Thymus (tissue), 14 donors: ENCODE data around the gene PHTF1. TPM values are rescaled to one million over a fixed set of nuclear protein-coding genes. Genes with fewer than 3 reads are reported as not detected.

ENCODE experiments used
- DNase-seq, 9 donors: peaks; one replicate each; pipeline ENCODE4 v3.0.0-alpha.2; 2013; ENCODE audit warnings: low spot score in 9 of 9, low read depth in 6 of 9, missing footprints in 1 of 9
- H3K27ac ChIP-seq, 2 donors: one replicate each; pipeline ENCODE4 v1.5.1; 2013; ENCODE audit warnings: control low read depth in 1 of 2, low read depth in 1 of 2, low read length in 1 of 2, mild to moderate bottlenecking in 1 of 2, moderate library complexity in 1 of 2
- H3K27me3 ChIP-seq, 2 donors: one replicate each; pipeline ENCODE4 v1.5.1; 2013; ENCODE audit warnings: low read length in 1 of 2; ENCODE audit not compliant: control insufficient read depth in 2 of 2, insufficient read depth in 1 of 2
- H3K36me3 ChIP-seq, 2 donors: one replicate each; pipeline ENCODE4 v1.5.1; 2013; ENCODE audit warnings: low read length in 1 of 2, mild to moderate bottlenecking in 1 of 2, moderate library complexity in 1 of 2; ENCODE audit not compliant: control insufficient read depth in 2 of 2, insufficient read depth in 2 of 2
- H3K4me1 ChIP-seq, 2 donors: one replicate each; pipeline ENCODE4 v1.5.1; 2013; ENCODE audit warnings: low read length in 2 of 2; ENCODE audit not compliant: control insufficient read depth in 2 of 2, insufficient read depth in 2 of 2
- H3K4me3 ChIP-seq, 2 donors: one replicate each; pipeline ENCODE4 v1.5.1; 2013; ENCODE audit warnings: low read length in 2 of 2, control low read depth in 1 of 2, mild to moderate bottlenecking in 1 of 2
- H3K9me3 ChIP-seq, 2 donors: one replicate each; pipeline ENCODE4 v1.5.1; 2013; ENCODE audit warnings: low read length in 1 of 2, mild to moderate bottlenecking in 1 of 2; ENCODE audit not compliant: control insufficient read depth in 2 of 2, insufficient read depth in 1 of 2
- WGBS: extraction: QIAGEN DNeasy Blood & Tissue Kit; methylation state at CpG from one replicate; pipeline ENCODE4 v1.1.7; 2013; 5-methylcytosine and 5-hydroxymethylcytosine counted together
- long read RNA-seq, 10 donors: transcript quantifications; one replicate each; lab custom pipeline, GENCODE V29; 2026
- polyA plus RNA-seq: library from polyadenylated mRNA; stranded (reverse); fragments of 200-250 nt; gene quantifications from one replicate; pipeline ENCODE4 v1.2.3, GENCODE V29; 2013
- total RNA-seq: library from RNA; stranded (reverse); fragments of 120-200 nt; gene quantifications from one replicate; pipeline ENCODE4 v1.2.4, GENCODE V29; 2013
- donor health status: healthy.

The PHTF1 gene
- 6.1 TPM for total RNA-seq
- polyA plus RNA-seq, result 9.8 TPM
- long read RNA-seq, donor 1, result 0 reads
- long read RNA-seq, donor 2, result 0 reads
- long read RNA-seq, donor 3, partial matches to known transcripts, result 0 of 1 reads
- long read RNA-seq, donor 3, other reads (novel, unspliced or antisense), result 0 of 1 reads
- long read RNA-seq, donor 4, partial matches to known transcripts, result 0 of 1 reads
- long read RNA-seq, donor 4, other reads (novel, unspliced or antisense), result 0 of 1 reads
- long read RNA-seq, donor 5, partial matches to known transcripts, result 0 of 2 reads
- long read RNA-seq, donor 5, other reads (novel, unspliced or antisense), result 0 of 2 reads
- long read RNA-seq, donor 6, partial matches to known transcripts, result 0 of 1 reads
- long read RNA-seq, donor 6, other reads (novel, unspliced or antisense), result 0 of 1 reads
- long read RNA-seq, donor 7, result 0 reads
- long read RNA-seq, donor 8, result 0 reads
- long read RNA-seq, donor 9, result 0 reads
- long read RNA-seq, donor 10, result 0 reads

DNA sequence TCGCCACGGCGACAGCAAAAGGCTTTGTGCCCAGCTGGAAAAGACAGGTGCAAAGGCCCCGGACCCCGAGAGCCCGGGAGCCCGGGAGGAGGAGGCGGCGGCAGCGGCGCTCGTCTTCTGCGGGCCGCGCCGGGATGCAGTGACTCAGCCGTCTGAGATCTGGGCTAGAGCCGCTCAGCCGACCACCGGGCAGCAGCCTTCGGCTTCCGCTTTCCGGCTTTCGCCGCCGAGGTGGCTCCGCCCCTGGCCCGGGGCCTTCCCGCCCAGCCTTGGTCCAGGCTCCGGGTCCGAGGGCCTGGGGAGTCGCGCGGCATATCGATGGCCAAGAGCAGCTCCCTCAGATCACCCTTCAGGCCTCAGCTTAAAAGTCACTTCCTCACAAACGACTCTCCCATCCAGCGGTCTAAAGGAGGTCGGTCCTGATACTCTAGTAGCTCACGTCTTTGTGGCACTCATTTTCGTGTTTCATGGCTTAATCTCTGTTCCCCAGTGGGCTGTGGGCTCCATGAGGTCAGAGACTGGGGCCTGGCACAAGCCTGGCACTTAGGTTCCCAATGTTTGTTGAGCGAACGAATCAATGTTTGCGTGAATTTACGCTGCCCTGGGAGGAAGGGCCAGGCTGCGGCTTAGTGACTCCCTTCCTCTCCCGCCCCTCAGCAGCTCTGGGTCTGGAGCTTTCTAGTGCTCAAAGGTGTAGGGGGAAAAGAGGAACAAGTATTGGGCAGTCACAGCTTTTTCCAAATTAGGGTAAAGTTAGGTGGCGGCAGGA is at the start of gene PHTF1:
Gene PHTF1 (minus strand): TSS at position 154 of the 769 bp plus-strand sequence. CDS start 783 bp downstream, outside the sequence.
- peak in 5 of 9 donors; percentile 29 to 58 (median 38) for DNase-seq

DNA sequence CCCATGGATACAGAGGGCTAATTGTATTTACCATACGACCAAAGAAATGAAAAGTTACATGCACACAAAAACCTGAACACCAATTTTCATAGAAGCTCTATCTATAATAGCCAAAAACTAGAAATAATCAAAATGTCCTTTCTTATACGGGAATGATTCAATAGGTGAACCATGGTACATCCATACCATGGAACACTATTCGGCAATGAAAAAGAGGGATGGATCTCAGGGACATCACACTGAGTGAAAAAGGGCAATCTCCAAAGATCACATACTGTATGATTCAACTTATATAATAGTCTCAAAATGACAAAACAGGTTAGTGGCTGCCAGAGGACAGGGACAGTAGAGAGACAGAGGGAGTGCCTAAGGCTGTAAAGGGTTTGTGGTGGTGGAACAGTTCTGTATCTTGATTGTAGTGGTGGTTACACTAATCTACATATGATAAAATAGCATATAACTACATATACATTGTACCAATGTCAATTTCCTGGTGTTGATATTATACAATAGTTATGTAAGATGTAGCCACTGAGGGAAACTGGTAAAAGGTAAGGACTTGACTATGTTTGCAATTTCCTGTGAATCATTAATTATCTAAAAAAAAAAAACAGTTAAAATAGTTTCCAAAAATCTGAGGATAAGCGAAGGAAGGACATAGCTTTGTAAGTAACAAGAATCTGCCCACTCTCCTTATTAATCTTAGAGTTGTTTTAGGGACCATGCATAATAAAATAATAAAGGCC is 49.3 kb upstream of the PHTF1 start:
- H3K4me1 ChIP-seq, result peaks cover 4 to 9% of the 10 kb centered on the region in 2 donors
- H3K27ac ChIP-seq, result no peak overlapping the region
- H3K4me3 ChIP-seq, result no peak overlapping the region
- no peak for DNase-seq
- 98% methylated on average over 4 of the region's 4 CpGs for WGBS
- H3K27me3 ChIP-seq, result no peaks in the 10 kb centered on the region
- no peaks in the 10 kb centered on the region for H3K9me3 ChIP-seq
- no peaks in the 10 kb centered on the region for H3K36me3 ChIP-seq

More for the DNA sequence above, at the start of gene PHTF1:
- Histone ChIP-seq H3K27me3 (no peaks in the 10 kb centered on the region), H3K27ac (peak within 1 kb of the TSS; percentile 82 to 85), H3K4me1 (peaks cover 0 to 14% of the 10 kb centered on the region in 2 donors), H3K4me3 (peak within 1 kb of the TSS; percentile 68 to 92), H3K9me3 (no peaks in the 10 kb centered on the region), H3K36me3 (no peaks in the 10 kb centered on the region)
- 2% methylated on average over 47 of the region's 47 CpGs for WGBS

DNA sequence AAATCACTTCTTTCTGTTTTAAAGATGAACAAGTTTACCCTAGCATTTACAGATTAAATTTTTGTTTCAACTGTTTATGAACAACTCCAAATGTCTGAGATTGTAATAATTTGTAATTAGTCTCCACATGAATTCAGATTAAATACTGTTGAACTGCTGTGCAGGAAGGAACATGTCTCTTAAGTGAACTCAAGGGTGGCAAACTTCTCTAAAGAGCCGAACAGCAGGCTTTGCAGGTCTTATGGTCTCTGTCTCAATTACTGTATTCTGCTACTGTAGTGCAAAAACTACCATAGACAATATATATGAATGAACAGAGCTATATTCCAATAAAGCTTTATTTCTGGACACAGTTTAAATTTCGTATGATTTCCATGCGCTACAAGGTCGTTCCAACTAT is 46.4 kb upstream of the PHTF1 start:
- Histone ChIP-seq H3K9me3 (no peaks in the 10 kb centered on the region), H3K36me3 (no peaks in the 10 kb centered on the region), H3K4me3 (no peak overlapping the region), H3K27me3 (no peaks in the 10 kb centered on the region), H3K4me1 (peaks cover 4% of the 10 kb centered on the region in 2 donors), H3K27ac (no peak overlapping the region)
- DNase-seq, result no peak
- WGBS, result 98% methylated on average over 4 of the region's 4 CpGs

DNA sequence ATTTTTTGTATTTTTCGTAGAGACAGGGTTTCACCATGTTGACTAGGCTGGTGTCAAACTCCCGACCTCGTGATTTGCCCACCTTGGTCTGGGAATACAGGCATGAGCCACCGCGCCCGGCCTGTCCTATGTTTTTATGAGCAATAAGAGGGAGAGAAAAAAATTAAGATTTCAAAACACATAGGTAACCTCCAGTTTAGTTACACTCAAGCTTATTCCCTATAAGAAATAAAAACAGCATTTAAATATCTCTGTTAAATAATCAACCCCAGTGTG is 45.9 kb upstream of the PHTF1 start:
- no peak for DNase-seq
- H3K4me1 ChIP-seq, result peaks cover 1 to 4% of the 10 kb centered on the region in 2 donors
- H3K9me3 ChIP-seq, result no peaks in the 10 kb centered on the region
- no peaks in the 10 kb centered on the region for H3K36me3 ChIP-seq
- no peak overlapping the region for H3K4me3 ChIP-seq
- H3K27ac ChIP-seq, result no peak overlapping the region
- WGBS, result 99% methylated on average over 6 of the region's 6 CpGs
- H3K27me3 ChIP-seq, result no peaks in the 10 kb centered on the region

DNA sequence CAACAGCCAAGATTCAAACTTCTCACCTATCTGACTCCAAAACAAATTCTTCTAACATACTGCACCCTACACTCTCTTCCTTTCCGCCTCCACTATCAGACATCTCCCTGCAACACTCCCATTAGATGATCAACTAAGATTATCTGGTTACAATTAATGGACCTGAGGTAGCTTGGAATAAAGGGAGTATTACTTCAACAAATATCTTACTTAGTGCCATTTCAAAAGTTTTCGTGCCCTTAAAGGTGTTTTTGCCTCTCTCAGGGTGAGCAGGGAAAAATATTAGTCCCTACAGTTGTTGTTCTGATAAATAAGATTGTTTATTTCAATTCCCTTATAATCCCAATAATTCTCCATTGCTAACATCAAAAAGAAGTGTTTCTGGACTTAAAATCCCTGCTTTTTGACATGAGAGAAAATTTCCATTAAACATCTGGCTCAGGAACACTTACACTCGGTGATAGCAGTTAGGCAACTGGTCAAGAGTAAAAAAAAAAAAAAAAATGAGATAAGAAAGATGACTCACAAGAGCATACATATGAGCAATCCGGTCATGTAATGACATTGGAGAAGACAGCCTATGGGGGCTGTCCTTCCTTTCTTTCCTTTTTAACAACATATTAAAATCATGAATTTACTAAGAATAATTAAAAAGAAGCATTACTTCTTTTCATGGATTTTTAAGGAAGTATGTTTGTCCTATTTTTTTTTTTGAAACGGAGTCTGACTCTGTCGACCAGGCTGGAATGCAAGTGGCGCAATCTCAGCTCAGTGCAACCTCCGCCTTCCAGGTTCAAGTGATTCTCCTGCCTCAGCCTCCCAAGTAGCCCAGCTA is 45.4 kb upstream of the PHTF1 start:
- Histone ChIP-seq H3K27ac (no peak overlapping the region), H3K36me3 (no peaks in the 10 kb centered on the region), H3K27me3 (no peaks in the 10 kb centered on the region), H3K9me3 (no peaks in the 10 kb centered on the region), H3K4me1 (no peaks in the 10 kb centered on the region), H3K4me3 (no peak overlapping the region)
- no peak for DNase-seq
- 95% methylated on average over 8 of the region's 8 CpGs for WGBS

DNA sequence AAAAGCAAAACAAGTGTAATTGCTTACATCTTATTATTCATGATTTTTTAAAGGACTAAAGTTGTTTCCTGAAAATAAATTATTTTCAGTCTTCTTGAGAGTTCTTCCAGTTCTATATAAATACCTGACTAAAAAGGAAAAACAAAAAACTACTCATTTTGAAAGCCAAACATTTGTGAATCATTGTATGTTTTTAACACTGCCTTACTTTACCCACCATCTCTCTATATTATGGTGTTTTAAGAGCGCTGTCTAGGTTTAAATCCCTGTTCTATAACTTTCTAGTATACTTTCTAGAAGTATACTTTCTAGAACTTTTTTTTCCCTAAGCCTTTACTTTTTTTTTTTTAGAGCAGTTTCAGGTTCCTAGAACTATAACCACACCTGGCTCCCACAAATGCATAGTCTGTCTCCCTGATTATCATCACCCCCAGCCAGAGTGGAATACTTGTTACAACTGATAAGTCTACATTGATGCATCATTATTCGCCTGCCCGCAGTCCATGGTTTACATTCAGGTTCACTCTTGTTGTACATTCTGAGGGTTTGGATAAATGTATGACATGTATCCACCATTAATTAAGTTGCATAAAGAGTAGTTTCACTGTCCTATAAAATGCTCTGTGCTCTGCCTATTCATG is 43.2 kb upstream of the PHTF1 start:
- no peak overlapping the region for H3K27ac ChIP-seq
- no peaks in the 10 kb centered on the region for H3K9me3 ChIP-seq
- H3K4me3 ChIP-seq, result no peak overlapping the region
- no peaks in the 10 kb centered on the region for H3K4me1 ChIP-seq
- peaks cover 3 to 4% of the 10 kb centered on the region in 2 donors for H3K36me3 ChIP-seq
- DNase-seq, result no peak
- H3K27me3 ChIP-seq, result no peaks in the 10 kb centered on the region
- 96% methylated on average over 3 of the region's 3 CpGs for WGBS

DNA sequence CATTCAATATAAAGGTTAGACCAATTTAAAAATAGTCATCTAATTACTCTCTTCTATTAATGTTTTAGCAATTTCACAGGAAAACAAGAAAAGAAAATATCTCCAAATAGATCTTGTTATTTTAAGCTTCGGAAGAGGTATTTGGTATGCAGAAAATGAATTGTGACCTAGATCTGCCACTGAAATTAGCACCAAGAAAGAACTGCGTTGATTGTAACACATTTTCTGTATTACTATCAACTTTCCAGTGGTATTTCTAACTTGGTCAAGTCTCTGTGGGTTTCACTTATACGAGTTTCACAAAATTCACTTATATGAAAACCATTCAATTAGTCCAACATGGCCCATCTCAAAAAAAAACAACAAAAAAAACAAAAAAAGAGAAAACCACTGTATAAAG is 41.2 kb upstream of the PHTF1 start:
- DNase-seq, result no peak
- no peaks in the 10 kb centered on the region for H3K9me3 ChIP-seq
- 95% methylated on average over 3 of the region's 3 CpGs for WGBS
- peaks cover 7 to 12% of the 10 kb centered on the region in 2 donors for H3K36me3 ChIP-seq
- H3K4me1 ChIP-seq, result no peaks in the 10 kb centered on the region
- no peak overlapping the region for H3K4me3 ChIP-seq
- H3K27ac ChIP-seq, result no peak overlapping the region
- no peaks in the 10 kb centered on the region for H3K27me3 ChIP-seq

DNA sequence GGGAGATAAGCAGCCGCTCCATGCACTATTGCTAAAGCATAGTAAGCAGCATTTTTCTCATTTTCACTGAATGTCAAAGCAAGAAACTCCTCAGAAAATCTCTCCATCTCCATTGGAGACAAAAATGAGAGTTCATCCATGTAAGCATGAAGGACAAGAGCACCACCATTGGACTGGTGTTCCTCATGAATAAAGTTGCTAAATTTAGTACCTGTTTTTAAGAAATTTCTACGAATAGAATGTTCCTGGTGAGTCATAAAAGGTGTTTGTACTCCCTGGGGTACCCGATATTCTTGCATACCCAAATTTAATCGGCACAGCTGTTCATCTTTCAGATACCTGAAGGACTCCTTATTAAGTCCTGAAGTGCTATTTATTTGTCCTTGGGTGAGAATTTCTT is 38.2 kb upstream of the PHTF1 start:
- Histone ChIP-seq H3K4me1 (peaks cover 1 to 3% of the 10 kb centered on the region in 2 donors), H3K4me3 (no peak overlapping the region), H3K9me3 (no peaks in the 10 kb centered on the region), H3K36me3 (peaks cover 7 to 31% of the 10 kb centered on the region in 2 donors), H3K27me3 (no peaks in the 10 kb centered on the region), H3K27ac (no peak overlapping the region)
- DNase-seq, result no peak
- WGBS, result 97% methylated on average over 4 of the region's 4 CpGs
